Panc1 (cell line): ENCODE results near the gene KLF2.

Experiments
- CTCF ChIP-seq: fragments of 450-650 bp; IDR thresholded peaks from 2 replicates; pipeline ENCODE4 v1.5.1; 2017; ENCODE audit warnings: mild to moderate bottlenecking
- POLR2AphosphoS5 ChIP-seq: IDR thresholded peaks from 2 replicates; pipeline ENCODE4 v1.6.1; 2012; ENCODE audit warnings: mild to moderate bottlenecking, low read depth, low read length, moderate library complexity
- REST ChIP-seq, 2 experiments: IDR thresholded peaks; 2 replicates each; pipeline ENCODE4 v1.6.1; 2011 to 2012; ENCODE audit warnings: low read depth in 2 of 2, control low read depth in 1 of 2, low read length in 1 of 2, mild to moderate bottlenecking in 1 of 2, moderate library complexity in 1 of 2; ENCODE audit not compliant: insufficient read depth in 1 of 2

GRCh38 chr19:16376649-16377048, 52.0 kb downstream of the KLF2 start:
- TF ChIP-seq CTCF (no peak; the same call in 1 of the 2 replicates), REST (IDR thresholded peaks at IDR 0.05; ENCODE audit: insufficient read depth in 1 of 2, low read depth in 2 of 2, low read length in 1 of 2) (no peak), POLR2AphosphoS5 (no peak)
